ENCODE measurements around the gene ITGB1BP1.

DNA sequence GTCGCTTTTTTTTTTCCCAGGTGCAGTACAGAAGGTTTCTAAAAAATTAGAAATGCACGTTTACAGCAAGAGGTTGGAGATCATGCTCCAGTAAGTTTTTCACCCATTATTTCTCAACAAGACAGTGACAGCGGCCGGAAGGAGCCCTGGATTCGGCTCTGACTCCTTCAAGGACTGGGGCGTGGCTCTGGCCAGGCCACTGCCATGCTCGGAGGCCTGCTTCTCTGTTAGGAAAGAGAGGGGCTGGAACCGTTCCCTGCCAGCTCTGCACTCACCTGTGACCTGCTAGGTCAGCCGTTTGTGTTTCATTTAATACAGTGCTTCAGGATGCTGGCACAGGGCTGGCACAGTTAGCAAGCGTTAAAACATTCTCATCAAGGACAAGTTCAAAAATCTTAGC lies 44.4 kb upstream of the ITGB1BP1 start:
- TF ChIP-seq YY1 (IDR thresholded peaks at IDR 0.05; ENCODE audit: insufficient read depth, insufficient read length) (no peak), ZNF274 (IDR thresholded peaks at IDR 0.05; ENCODE audit: low read depth, low read length) (no peak)
